ENCODE data around the gene MXD1. TPM values are rescaled to one million over a fixed set of nuclear protein-coding genes. Genes with fewer than 3 reads are reported as not detected.
"Not testable (repeated sequence)": the region's sequence is repeated elsewhere in the genome, so short reads cannot be mapped to it uniquely, and the experiment has no call there.

The MXD1 gene
- total RNA-seq, 1 donor from 2014 or later, result 18.9 TPM

- intact Hi-C loops (cut with micrococcal nuclease), result not testable (repeated sequence)
Measured at GRCh38 chr2:69950671-69951070, 35.8 kb downstream of the MXD1 start.

- intact Hi-C loops (cut with micrococcal nuclease), result no loop called here
Measured at GRCh38 chr2:69952336-69953115, 37.6 kb downstream of the MXD1 start.

- intact Hi-C loops (cut with micrococcal nuclease), result no loop called here
Measured at GRCh38 chr2:69954084-69954483, 39.2 kb downstream of the MXD1 start.

- intact Hi-C loops (cut with micrococcal nuclease), result no loop called here
Measured at GRCh38 chr2:69955029-69955428, 40.1 kb downstream of the MXD1 start.

- intact Hi-C loops (cut with micrococcal nuclease), result no loop called here
Measured at GRCh38 chr2:69956475-69956979, 41.6 kb downstream of the MXD1 start.

- intact Hi-C loops (cut with micrococcal nuclease), result no loop called here
Measured at GRCh38 chr2:69957965-69958364, 43.1 kb downstream of the MXD1 start.

- intact Hi-C loops (cut with micrococcal nuclease), result no loop called here
Measured at GRCh38 chr2:69958480-69958879, 43.6 kb downstream of the MXD1 start.

- intact Hi-C loops (cut with micrococcal nuclease), result no loop called here
Measured at GRCh38 chr2:69959425-69959824, 44.5 kb downstream of the MXD1 start.

- intact Hi-C loops (cut with micrococcal nuclease), result no loop called here
Measured at GRCh38 chr2:69960821-69961220, 45.9 kb downstream of the MXD1 start.

GRCh38 chr2:69961496-69961895 lies 46.6 kb downstream of the MXD1 start, which contains the start of gene ASPRV1:
ASPRV1 (minus strand) TSS chr2:69961631; CDS start chr2:69961436, 195 bp downstream.
- intact Hi-C loops (cut with micrococcal nuclease), result no loop called here

GRCh38 chr2:69962986-69963730 lies 48.2 kb downstream of the MXD1 start:
- intact Hi-C loops (cut with micrococcal nuclease), result no loop called here

GRCh38 chr2:69964353-69964841 lies 49.5 kb downstream of the MXD1 start:
- intact Hi-C loops (cut with micrococcal nuclease), result no loop called here

GRCh38 chr2:69965756-69966445 lies 51.0 kb downstream of the MXD1 start:
- intact Hi-C loops (cut with micrococcal nuclease), result no loop called here

GRCh38 chr2:69966496-69966895 lies 51.6 kb downstream of the MXD1 start:
- intact Hi-C loops (cut with micrococcal nuclease), result no loop called here

- intact Hi-C loops (cut with micrococcal nuclease), result no loop called here
Measured at GRCh38 chr2:69968609-69969008, 53.7 kb downstream of the MXD1 start.

GRCh38 chr2:69969126-69969983 lies 54.4 kb downstream of the MXD1 start:
- intact Hi-C loops (cut with micrococcal nuclease), result no loop called here

- intact Hi-C loops (cut with micrococcal nuclease), result no loop called here
Measured at GRCh38 chr2:69969991-69970390, 55.1 kb downstream of the MXD1 start.

GRCh38 chr2:69972822-69973221 lies 57.9 kb downstream of the MXD1 start:
- intact Hi-C loops (cut with micrococcal nuclease), result no loop called here

- intact Hi-C loops (cut with micrococcal nuclease), result no loop called here
Measured at GRCh38 chr2:69973335-69973735, 58.4 kb downstream of the MXD1 start.

- intact Hi-C loops (cut with micrococcal nuclease), result no loop called here
Measured at GRCh38 chr2:69975136-69975852, 60.4 kb downstream of the MXD1 start.
